ENCODE data around the gene LMNA. TPM values are rescaled to one million over a fixed set of nuclear protein-coding genes. Genes with fewer than 3 reads are reported as not detected.

The LMNA gene
- total RNA-seq, 6 donors from 2014 or later, result 156 to 1,281 (median 388) TPM

DNA sequence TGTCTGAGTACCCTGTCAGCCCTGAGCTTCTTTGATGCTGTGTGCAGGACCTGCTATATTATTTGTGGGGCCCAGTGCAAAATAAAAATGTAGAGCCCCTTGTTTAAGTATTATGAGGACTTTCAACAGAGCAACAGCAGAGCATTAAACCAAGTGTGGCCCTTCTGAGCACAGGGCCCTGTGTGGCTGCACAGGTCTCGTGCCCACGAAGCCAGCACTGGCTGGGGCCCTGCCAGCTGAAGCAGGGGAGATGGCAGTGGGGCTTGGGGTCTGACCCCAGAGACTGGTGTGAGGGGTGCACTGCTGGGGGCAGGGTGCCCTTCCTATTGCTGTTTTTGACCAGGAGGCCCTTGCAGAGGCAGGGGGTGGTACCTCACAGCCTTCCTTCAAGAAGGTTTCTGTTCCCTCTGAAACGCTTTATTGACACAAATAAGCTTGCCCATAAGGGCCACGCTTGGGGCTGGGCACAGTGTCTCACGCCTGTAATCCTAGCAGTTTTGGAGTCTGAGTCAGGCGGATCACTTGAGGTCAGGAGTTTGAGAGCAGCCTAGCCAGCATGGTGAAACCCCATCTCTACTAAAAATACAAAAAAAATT, 36.7 kb downstream of the LMNA start:
- 52 to 59% methylated on average over 3 to 6 of the region's 6 CpGs for WGBS, 2 donors
- H3K9me3 ChIP-seq, result no peaks in the 10 kb centered on the region
- H3K36me3 ChIP-seq, result no peaks in the 10 kb centered on the region
- no peaks in the 10 kb centered on the region for H3K27me3 ChIP-seq
- no peak overlapping the region for H3K4me3 ChIP-seq
- ATAC-seq (ENCODE audit: low FRiP score in 2 of 2) (no peak), DNase-seq (peak in 1 of 2 donors; percentile 62)
- peak in 1 of 4 donors; percentile 26 for TF ChIP-seq POLR2A (IDR thresholded peaks at IDR 0.05)
- TF ChIP-seq EP300 (IDR thresholded peaks at IDR 0.05), result no peak
- peaks cover 12 to 53% (median 34%) of the 10 kb centered on the region in 4 donors for H3K4me1 ChIP-seq
- peak overlapping the region in 2 of 4 donors; percentile 20 to 44 for H3K27ac ChIP-seq

DNA sequence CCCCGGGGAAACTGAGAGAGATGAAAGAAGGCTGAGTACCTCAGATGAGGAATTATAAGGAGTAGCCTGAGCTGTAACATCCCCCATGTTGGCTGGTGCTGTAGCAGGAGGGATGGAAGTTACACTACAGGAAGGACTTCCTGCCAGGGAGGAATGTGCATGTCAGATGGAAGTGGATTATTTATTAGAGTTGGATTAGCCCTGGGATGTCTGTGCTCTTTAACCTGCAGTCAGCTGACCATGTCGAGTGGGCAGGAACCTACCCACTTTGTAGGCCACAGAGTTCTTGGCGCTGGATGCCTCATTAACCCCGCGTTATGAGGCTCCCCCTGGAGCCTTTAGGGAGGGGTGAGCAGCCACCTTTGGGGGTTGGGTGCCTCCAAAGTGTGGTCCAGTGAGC, 38.1 kb downstream of the LMNA start:
- TF ChIP-seq, protein P1, sequence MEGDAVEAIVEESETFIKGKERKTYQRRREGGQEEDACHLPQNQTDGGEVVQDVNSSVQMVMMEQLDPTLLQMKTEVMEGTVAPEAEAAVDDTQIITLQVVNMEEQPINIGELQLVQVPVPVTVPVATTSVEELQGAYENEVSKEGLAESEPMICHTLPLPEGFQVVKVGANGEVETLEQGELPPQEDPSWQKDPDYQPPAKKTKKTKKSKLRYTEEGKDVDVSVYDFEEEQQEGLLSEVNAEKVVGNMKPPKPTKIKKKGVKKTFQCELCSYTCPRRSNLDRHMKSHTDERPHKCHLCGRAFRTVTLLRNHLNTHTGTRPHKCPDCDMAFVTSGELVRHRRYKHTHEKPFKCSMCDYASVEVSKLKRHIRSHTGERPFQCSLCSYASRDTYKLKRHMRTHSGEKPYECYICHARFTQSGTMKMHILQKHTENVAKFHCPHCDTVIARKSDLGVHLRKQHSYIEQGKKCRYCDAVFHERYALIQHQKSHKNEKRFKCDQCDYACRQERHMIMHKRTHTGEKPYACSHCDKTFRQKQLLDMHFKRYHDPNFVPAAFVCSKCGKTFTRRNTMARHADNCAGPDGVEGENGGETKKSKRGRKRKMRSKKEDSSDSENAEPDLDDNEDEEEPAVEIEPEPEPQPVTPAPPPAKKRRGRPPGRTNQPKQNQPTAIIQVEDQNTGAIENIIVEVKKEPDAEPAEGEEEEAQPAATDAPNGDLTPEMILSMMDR (IDR thresholded peaks at IDR 0.05), result no peak
- TF ChIP-seq EP300 (IDR thresholded peaks at IDR 0.05), result no peak
- TF ChIP-seq POLR2AphosphoS5 (IDR thresholded peaks at IDR 0.05), result no peak
- no peak for TF ChIP-seq POLR2A (IDR thresholded peaks at IDR 0.05)
- no peaks in the 10 kb centered on the region for H3K27me3 ChIP-seq
- H3K4me1 ChIP-seq, result peaks cover 0 to 38% (median 22%) of the 10 kb centered on the region in 4 donors
- H3K27ac ChIP-seq, result peak overlapping the region in 1 of 4 donors; percentile 62
- WGBS, 2 donors, result 54 to 57% methylated on average over 4 to 5 of the region's 5 CpGs
- H3K4me3 ChIP-seq, result no peak overlapping the region
- no peaks in the 10 kb centered on the region for H3K36me3 ChIP-seq
- no peak for DNase-seq
- no peak for ATAC-seq (ENCODE audit: low FRiP score in 2 of 2)
- no peaks in the 10 kb centered on the region for H3K9me3 ChIP-seq

DNA sequence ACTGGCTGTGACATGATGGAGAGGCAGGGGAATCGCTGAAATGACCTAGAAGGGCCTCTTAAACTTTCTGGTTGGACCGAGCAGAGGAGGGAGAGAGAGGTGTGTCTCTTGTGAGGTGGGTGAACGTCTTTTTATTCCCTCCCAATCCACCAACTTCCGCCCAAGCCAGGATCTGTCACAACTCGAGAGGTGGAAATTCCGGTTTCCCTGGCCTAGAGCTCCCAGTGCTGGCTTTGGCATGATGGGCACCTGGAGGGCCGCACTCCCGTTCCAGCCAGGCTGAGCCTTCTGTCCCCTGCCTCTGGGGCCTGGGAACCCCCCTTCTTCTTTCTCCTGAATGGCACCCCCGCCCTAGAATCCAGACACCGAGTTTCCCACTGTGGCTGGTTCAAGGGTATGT, 38.9 kb downstream of the LMNA start, which contains the start of gene SEMA4A:
Gene SEMA4A, plus strand, starts transcription at position 224 of the 400 bp plus-strand sequence. CDS start 994 bp downstream, outside the sequence.
- 51 to 69% methylated on average over 8 to 10 of the region's 10 CpGs for whole genome bisulfite sequencing, 2 donors
- no peak for TF ChIP-seq EP300 (IDR thresholded peaks at IDR 0.05)
- no peak for TF ChIP-seq POLR2AphosphoS5 (IDR thresholded peaks at IDR 0.05)
- TF ChIP-seq, protein P1 (IDR thresholded peaks at IDR 0.05), result no peak
- TF ChIP-seq POLR2A (IDR thresholded peaks at IDR 0.05), result peak in 1 of 4 donors; percentile 26
- Histone ChIP-seq H3K27me3 (no peaks in the 10 kb centered on the region), H3K9me3 (no peaks in the 10 kb centered on the region), H3K27ac (peak within 1 kb of the TSS; percentile 62 to 82 (median 72)), H3K36me3 (peaks cover 0 to 2% (median 0%) of the 10 kb centered on the region in 4 donors), H3K4me3 (peak within 1 kb of the TSS in 3 of 4 donors; percentile 24 to 33 (median 28)), H3K4me1 (peaks cover 0 to 37% (median 19%) of the 10 kb centered on the region in 4 donors)
- DNase-seq (peak in 1 of 2 donors; percentile 79), ATAC-seq (ENCODE audit: low FRiP score in 2 of 2) (peak in 1 of 2 donors; percentile 60)

DNA sequence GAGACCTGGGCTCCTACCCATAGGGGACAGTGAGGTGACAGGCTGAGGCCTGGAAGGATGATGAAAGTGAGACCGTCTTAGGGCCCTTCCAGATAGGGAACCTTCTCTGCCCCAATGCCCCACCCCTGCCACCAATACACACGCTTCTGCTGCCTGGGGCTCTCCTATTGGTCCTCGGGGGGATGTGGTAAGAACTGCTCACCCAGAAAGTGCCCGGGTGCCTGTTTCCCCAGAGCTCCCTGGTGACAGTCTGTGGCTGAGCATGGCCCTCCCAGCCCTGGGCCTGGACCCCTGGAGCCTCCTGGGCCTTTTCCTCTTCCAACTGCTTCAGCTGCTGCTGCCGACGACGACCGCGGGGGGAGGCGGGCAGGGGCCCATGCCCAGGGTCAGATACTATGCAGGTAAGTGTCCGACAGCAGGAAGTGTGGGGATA, 39.8 kb downstream of the LMNA start:
- peak overlapping the region in 3 of 4 donors; percentile 24 to 33 (median 28) for H3K4me3 ChIP-seq
- TF ChIP-seq POLR2AphosphoS5 (IDR thresholded peaks at IDR 0.05) (peak in 1 of 2 donors; percentile 41), POLR2A (IDR thresholded peaks at IDR 0.05) (peak in 1 of 4 donors; percentile 68), EP300 (IDR thresholded peaks at IDR 0.05) (no peak)
- TF ChIP-seq, protein P1 (IDR thresholded peaks at IDR 0.05), result no peak
- H3K27me3 ChIP-seq, result no peaks in the 10 kb centered on the region
- peak; percentile 40 to 74 for ATAC-seq (ENCODE audit: low FRiP score in 2 of 2)
- H3K9me3 ChIP-seq, result no peaks in the 10 kb centered on the region
- 25 to 60% methylated on average over 4 to 11 of the region's 11 CpGs for WGBS, 2 donors
- peaks cover 0 to 31% (median 19%) of the 10 kb centered on the region in 4 donors for H3K4me1 ChIP-seq
- peak; percentile 81 to 85 for DNase-seq
- peak overlapping the region; percentile 62 to 82 (median 72) for H3K27ac ChIP-seq
- peaks cover 0 to 6% (median 0%) of the 10 kb centered on the region in 4 donors for H3K36me3 ChIP-seq

DNA sequence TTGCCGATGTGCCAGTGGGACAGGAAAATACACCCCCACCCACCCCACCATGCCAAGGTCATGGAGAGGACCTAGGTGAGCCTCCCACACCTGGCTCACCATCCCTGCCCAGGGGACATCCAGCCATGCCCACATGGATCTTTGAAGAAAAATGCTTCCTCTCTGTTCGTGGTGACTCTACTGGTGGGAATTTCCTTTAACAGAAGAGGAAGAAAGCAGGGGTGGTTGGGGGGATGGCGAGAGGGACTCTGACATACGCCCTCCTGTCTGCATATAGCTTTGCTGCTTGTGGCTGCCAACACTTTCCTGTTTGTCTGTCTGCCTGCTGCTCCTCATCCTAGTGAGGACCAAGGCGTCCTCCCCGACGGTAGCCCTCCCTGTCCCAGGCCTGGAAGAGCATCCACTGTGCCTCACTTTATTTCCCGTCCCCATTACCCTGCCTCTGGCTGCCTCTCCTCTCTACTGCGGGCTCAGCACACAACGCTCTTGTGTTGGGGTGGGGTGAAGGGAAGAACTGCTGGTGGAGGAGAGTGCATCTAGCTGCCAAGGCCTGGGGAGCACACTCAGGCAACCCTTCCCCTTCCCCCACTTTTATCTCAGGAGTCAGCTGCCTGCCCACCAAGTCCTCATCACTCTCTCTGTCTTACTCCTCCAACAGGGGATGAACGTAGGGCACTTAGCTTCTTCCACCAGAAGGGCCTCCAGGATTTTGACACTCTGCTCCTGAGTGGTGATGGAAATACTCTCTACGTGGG, 41.4 kb downstream of the LMNA start:
- H3K4me3 ChIP-seq, result peak overlapping the region in 2 of 4 donors; percentile 9 to 33
- 53 to 61% methylated on average over 9 to 12 of the region's 12 CpGs for WGBS, 2 donors
- ATAC-seq (ENCODE audit: low FRiP score in 2 of 2) (no peak), DNase-seq (no peak)
- H3K27me3 ChIP-seq, result no peaks in the 10 kb centered on the region
- H3K9me3 ChIP-seq, result no peaks in the 10 kb centered on the region
- peak overlapping the region in 2 of 4 donors; percentile 66 to 82 for H3K27ac ChIP-seq
- peaks cover 0 to 6% (median 0%) of the 10 kb centered on the region in 4 donors for H3K36me3 ChIP-seq
- H3K4me1 ChIP-seq, result peaks cover 0 to 40% (median 26%) of the 10 kb centered on the region in 4 donors
- TF ChIP-seq POLR2AphosphoS5 (IDR thresholded peaks at IDR 0.05) (no peak), EP300 (IDR thresholded peaks at IDR 0.05) (no peak), POLR2A (IDR thresholded peaks at IDR 0.05) (no peak)
- TF ChIP-seq, protein P1 (IDR thresholded peaks at IDR 0.05), result no peak
